ENCODE results near the gene TTYH2. TPM values are rescaled to one million over a fixed set of nuclear protein-coding genes. Genes with fewer than 3 reads are reported as not detected.

TTYH2 gene
- total RNA-seq, 1 experiment from 2014 or later, result 4.5 TPM

DNA sequence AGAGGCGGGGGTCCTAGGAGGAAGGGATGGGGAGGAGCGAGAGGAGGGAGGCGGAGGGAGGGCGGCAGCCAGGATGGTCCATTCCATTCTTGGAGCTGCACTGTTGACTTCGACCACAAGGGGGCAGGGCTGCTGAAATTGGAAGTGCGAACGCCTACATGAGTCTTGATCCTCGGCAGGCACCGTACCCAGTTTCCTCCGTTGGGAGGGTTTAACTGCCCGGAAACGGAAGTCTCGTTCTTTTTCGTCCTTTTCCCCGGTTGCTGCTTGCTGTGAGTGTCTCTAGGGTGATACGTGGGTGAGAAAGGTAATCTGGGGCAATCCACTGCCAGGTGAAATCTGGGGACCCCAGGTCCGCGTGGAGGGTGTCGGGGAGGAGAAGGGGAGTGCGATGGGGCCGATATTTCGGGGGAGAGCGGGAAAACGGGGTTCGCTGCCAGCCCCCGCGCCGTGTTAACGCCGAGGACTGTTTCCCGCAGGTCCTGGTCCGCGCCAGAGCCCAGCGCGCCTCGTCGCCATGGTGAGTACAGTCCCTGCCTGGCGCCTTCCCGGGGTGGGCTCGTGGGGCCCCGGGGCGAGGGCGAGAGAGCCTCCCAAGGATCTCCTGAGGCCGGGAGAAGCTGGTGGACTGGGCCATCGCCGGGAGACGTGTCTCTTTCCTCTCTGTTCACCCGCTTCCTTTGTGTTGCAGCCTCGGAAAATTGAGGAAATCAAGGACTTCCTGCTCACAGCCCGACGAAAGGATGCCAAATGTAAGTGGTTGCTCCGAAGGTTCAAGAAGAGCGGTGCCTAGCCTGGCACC lies 9.7 kb upstream of the TTYH2 start, which contains the start of gene RPL38 (continued):
- TF ChIP-seq ZNF425 (CRISPR knock-in tag; conservative IDR thresholded peaks at IDR 0.05) (no peak), ETV6 (CRISPR knock-in tag; IDR thresholded peaks at IDR 0.05) (peak; percentile 84), HMGA2 (CRISPR knock-in tag; IDR thresholded peaks at IDR 0.05) (no peak; the same call in 1 of the 2 replicates), RORB (CRISPR knock-in tag; IDR thresholded peaks at IDR 0.05) (no peak), TP53 (CRISPR knock-in tag; IDR thresholded peaks at IDR 0.05) (no peak), GTF2I (CRISPR knock-in tag; conservative IDR thresholded peaks at IDR 0.05) (no peak), OVOL2 (CRISPR knock-in tag; IDR thresholded peaks at IDR 0.05; ENCODE audit: borderline replicate concordance) (peak; percentile 62; the same call in 1 of the 2 replicates), ERG (CRISPR knock-in tag; IDR thresholded peaks at IDR 0.05) (peak; percentile 64; the same call in 1 of the 2 replicates), ZNF512 (CRISPR knock-in tag; IDR thresholded peaks at IDR 0.05; ENCODE audit: borderline replicate concordance) (no peak), CREM (CRISPR knock-in tag; IDR thresholded peaks at IDR 0.05) (peak; percentile 56; the same call in 1 of the 2 replicates), ZNF219 (CRISPR knock-in tag; IDR thresholded peaks at IDR 0.05; ENCODE audit: borderline replicate concordance) (no peak), AR (CRISPR knock-in tag; IDR thresholded peaks at IDR 0.05) (peak; percentile 77; the same call in 1 of the 2 replicates)

DNA sequence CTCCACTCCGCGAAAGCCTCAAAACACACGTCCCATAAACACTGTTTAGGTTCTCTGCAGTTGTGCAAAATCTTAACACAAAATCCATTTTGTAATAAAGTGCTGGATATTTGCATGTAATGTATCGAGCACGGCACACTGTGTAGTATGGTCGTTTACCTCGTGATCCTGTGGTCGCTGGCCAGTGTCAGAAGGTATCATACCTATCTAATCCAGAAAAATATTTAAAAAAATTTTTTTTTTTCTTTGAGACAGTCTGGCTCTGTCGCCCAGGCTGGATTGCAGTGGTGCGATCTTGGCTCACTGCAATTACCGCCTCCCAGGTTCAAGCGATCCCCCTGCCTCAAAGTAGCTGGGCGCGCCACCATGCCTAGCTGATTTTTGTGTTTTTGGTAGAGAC lies 8.9 kb upstream of the TTYH2 start:
- ChIA-PET POLR2A (interaction anchor here (1.0 kb wide), 1 partner anchor 9 kb away, joined by 7 read pairs; the partner anchor contains the start of gene TTYH2), CTCF (interaction anchor here (1.5 to 2.4 kb wide), 4 partner anchors 9 to 80 kb away, joined by 4 to 11 read pairs (median 7); partner anchors contain the start of gene TTYH2)
- H3K27me3 Mint-ChIP-seq (ENCODE audit: low read depth), result peaks cover 20% of the 10 kb centered on the region
- peak overlapping the region; percentile 100 for H3K4me3 Mint-ChIP-seq
- peaks cover 48% of the 10 kb centered on the region for H3K36me3 Mint-ChIP-seq
- H3K4me1 Mint-ChIP-seq, result peaks cover 46% of the 10 kb centered on the region
- peak overlapping the region; percentile 88; the same call in 1 of the 2 replicates for H3K27ac Mint-ChIP-seq
- no peaks in the 10 kb centered on the region for H3K9me3 Mint-ChIP-seq
- TF ChIP-seq ZNF425 (CRISPR knock-in tag; conservative IDR thresholded peaks at IDR 0.05) (peak; percentile 31; the same call in 1 of the 2 replicates), ZMAT4 (CRISPR knock-in tag; IDR thresholded peaks at IDR 0.05) (no peak)
- TF ChIP-seq, protein P1, sequence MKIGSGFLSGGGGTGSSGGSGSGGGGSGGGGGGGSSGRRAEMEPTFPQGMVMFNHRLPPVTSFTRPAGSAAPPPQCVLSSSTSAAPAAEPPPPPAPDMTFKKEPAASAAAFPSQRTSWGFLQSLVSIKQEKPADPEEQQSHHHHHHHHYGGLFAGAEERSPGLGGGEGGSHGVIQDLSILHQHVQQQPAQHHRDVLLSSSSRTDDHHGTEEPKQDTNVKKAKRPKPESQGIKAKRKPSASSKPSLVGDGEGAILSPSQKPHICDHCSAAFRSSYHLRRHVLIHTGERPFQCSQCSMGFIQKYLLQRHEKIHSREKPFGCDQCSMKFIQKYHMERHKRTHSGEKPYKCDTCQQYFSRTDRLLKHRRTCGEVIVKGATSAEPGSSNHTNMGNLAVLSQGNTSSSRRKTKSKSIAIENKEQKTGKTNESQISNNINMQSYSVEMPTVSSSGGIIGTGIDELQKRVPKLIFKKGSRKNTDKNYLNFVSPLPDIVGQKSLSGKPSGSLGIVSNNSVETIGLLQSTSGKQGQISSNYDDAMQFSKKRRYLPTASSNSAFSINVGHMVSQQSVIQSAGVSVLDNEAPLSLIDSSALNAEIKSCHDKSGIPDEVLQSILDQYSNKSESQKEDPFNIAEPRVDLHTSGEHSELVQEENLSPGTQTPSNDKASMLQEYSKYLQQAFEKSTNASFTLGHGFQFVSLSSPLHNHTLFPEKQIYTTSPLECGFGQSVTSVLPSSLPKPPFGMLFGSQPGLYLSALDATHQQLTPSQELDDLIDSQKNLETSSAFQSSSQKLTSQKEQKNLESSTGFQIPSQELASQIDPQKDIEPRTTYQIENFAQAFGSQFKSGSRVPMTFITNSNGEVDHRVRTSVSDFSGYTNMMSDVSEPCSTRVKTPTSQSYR (CRISPR knock-in tag; IDR thresholded peaks at IDR 0.05), result no peak
- no peak for ATAC-seq
- no peak for DNase-seq (ENCODE audit: low spot score)

Measured in WTC11 (cell line).